ENCODE data around the gene MAMSTR.

The MAMSTR gene

GRCh38 chr19:48726556-48726955 lies 7.0 kb upstream of the MAMSTR start:
- Histone ChIP-seq H3K9me3 (replicated peaks; ENCODE audit: insufficient read depth, low read length) (no peaks in the 10 kb centered on the region), H3K4me1 (ENCODE audit: low read length) (no peaks in the 10 kb centered on the region), H3K9ac (ENCODE audit: low read length) (no peak overlapping the region), H3K27ac (ENCODE audit: low read length) (no peak overlapping the region), H3K27me3 (replicated peaks; ENCODE audit: insufficient read depth, low read length) (peaks cover 57% of the 10 kb centered on the region), H3F3A (ENCODE audit: insufficient read depth, low read length) (no peaks in the 10 kb centered on the region), H3K36me3 (replicated peaks; ENCODE audit: insufficient read depth, low read length) (no peaks in the 10 kb centered on the region), H4K20me1 (ENCODE audit: insufficient read depth, low read length) (no peaks in the 10 kb centered on the region), H3K4me3 (ENCODE audit: low read length) (no peak overlapping the region), H2AFZ (ENCODE audit: low read length) (0 out of 2 replicates have a peak overlapping the region, but pooled peaks have one; percentile 19), H3K9me2 (replicated peaks; ENCODE audit: insufficient read depth, low read length) (no peaks in the 10 kb centered on the region), H3K79me2 (ENCODE audit: low read length) (no peaks in the 10 kb centered on the region), H3K4me2 (ENCODE audit: low read depth, low read length) (no peak overlapping the region; the same call in 1 of the 2 replicates)
- DNase-seq = no peak
- TF ChIP-seq CTCF (IDR thresholded peaks at IDR 0.05; ENCODE audit: low read length) (no peak), EZH2phosphoT487 (IDR thresholded peaks at IDR 0.05; ENCODE audit: low read length) (no peak), EZH2 (optimal IDR thresholded peaks at IDR 0.05; ENCODE audit: low read depth, low read length) (no peak)

- Histone ChIP-seq H3K4me3 (ENCODE audit: low read length) (no peak overlapping the region), H3K27me3 (replicated peaks; ENCODE audit: insufficient read depth, low read length) (peaks cover 44% of the 10 kb centered on the region), H3K79me2 (ENCODE audit: low read length) (no peaks in the 10 kb centered on the region), H3K36me3 (replicated peaks; ENCODE audit: insufficient read depth, low read length) (no peaks in the 10 kb centered on the region), H4K20me1 (ENCODE audit: insufficient read depth, low read length) (no peaks in the 10 kb centered on the region), H2AFZ (ENCODE audit: low read length) (no peak overlapping the region), H3K4me2 (ENCODE audit: low read depth, low read length) (peak overlapping the region; percentile 11; the same call in 1 of the 2 replicates), H3K27ac (ENCODE audit: low read length) (no peak overlapping the region), H3F3A (ENCODE audit: insufficient read depth, low read length) (no peaks in the 10 kb centered on the region), H3K9me3 (replicated peaks; ENCODE audit: insufficient read depth, low read length) (no peaks in the 10 kb centered on the region), H3K9me2 (replicated peaks; ENCODE audit: insufficient read depth, low read length) (no peaks in the 10 kb centered on the region), H3K4me1 (ENCODE audit: low read length) (peaks cover 6% of the 10 kb centered on the region; the same call in 1 of the 2 replicates), H3K9ac (ENCODE audit: low read length) (no peak overlapping the region)
- TF ChIP-seq EZH2 (optimal IDR thresholded peaks at IDR 0.05; ENCODE audit: low read depth, low read length) (no peak), CTCF (IDR thresholded peaks at IDR 0.05; ENCODE audit: low read length) (no peak), EZH2phosphoT487 (IDR thresholded peaks at IDR 0.05; ENCODE audit: low read length) (no peak)
- peak; percentile 45 for DNase-seq
Measured at GRCh38 chr19:48724796-48725753, 5.5 kb upstream of the MAMSTR start.

GRCh38 chr19:48722196-48722708 lies 2.7 kb upstream of the MAMSTR start:
- no peaks in the 10 kb centered on the region for H3K9me3 ChIP-seq (replicated peaks; ENCODE audit: insufficient read depth, low read length)
- H4K20me1 ChIP-seq (ENCODE audit: insufficient read depth, low read length) = no peaks in the 10 kb centered on the region
- H3K27me3 ChIP-seq (replicated peaks; ENCODE audit: insufficient read depth, low read length) = peaks cover 38% of the 10 kb centered on the region
- no peaks in the 10 kb centered on the region for H3K79me2 ChIP-seq (ENCODE audit: low read length)
- no peaks in the 10 kb centered on the region for H3K36me3 ChIP-seq (replicated peaks; ENCODE audit: insufficient read depth, low read length)
- H2AFZ ChIP-seq (ENCODE audit: low read length) = no peak overlapping the region
- DNase-seq = no peak
- no peak overlapping the region for H3K4me3 ChIP-seq (ENCODE audit: low read length)
- H3K9me2 ChIP-seq (replicated peaks; ENCODE audit: insufficient read depth, low read length) = no peaks in the 10 kb centered on the region
- H3K9ac ChIP-seq (ENCODE audit: low read length) = no peak overlapping the region
- H3F3A ChIP-seq (ENCODE audit: insufficient read depth, low read length) = no peaks in the 10 kb centered on the region
- peaks cover 6% of the 10 kb centered on the region; the same call in 1 of the 2 replicates for H3K4me1 ChIP-seq (ENCODE audit: low read length)
- no peak overlapping the region for H3K27ac ChIP-seq (ENCODE audit: low read length)
- TF ChIP-seq CTCF (IDR thresholded peaks at IDR 0.05; ENCODE audit: low read length) (no peak), EZH2 (optimal IDR thresholded peaks at IDR 0.05; ENCODE audit: low read depth, low read length) (no peak), EZH2phosphoT487 (IDR thresholded peaks at IDR 0.05; ENCODE audit: low read length) (no peak)
- H3K4me2 ChIP-seq (ENCODE audit: low read depth, low read length) = no peak overlapping the region
